Stimulated activated CD4-positive, alpha-beta T cell treated with anti-CD3 and anti-CD28 coated beads, Interleukin-1b, Interleukin-23, amount 100 ng/mL, for 24 hours (primary cell): ENCODE data around the gene GPRIN3.

ENCODE experiments used
- DNase-seq, 4 experiments: peaks; one replicate each; pipeline ENCODE4 v3.0.0-alpha.2; 2020; ENCODE audit warnings: low read depth in 4 of 4, low spot score in 1 of 4

GPRIN3 gene

GRCh38 chr4:89293299-89293698 is 14.3 kb downstream of the GPRIN3 start:
- DNase-seq = no peak

GRCh38 chr4:89290727-89291516 is 16.7 kb downstream of the GPRIN3 start:
- no peak for DNase-seq

- no peak for DNase-seq
Measured at GRCh38 chr4:89289312-89289711, 18.3 kb downstream of the GPRIN3 start.

GRCh38 chr4:89288430-89288829 is 19.2 kb downstream of the GPRIN3 start:
- no peak for DNase-seq

GRCh38 chr4:89287945-89288344 is 19.7 kb downstream of the GPRIN3 start:
- DNase-seq = no peak

GRCh38 chr4:89285745-89286144 is 21.9 kb downstream of the GPRIN3 start:
- no peak for DNase-seq

GRCh38 chr4:89284828-89285227 is 22.8 kb downstream of the GPRIN3 start:
- no peak for DNase-seq

GRCh38 chr4:89284020-89284424 is 23.6 kb downstream of the GPRIN3 start:
- no peak for DNase-seq

- DNase-seq = no peak
Measured at GRCh38 chr4:89283226-89284009, 24.2 kb downstream of the GPRIN3 start.

- DNase-seq = no peak
Measured at GRCh38 chr4:89279385-89279784, 28.2 kb downstream of the GPRIN3 start.

- DNase-seq = no peak
Measured at GRCh38 chr4:89277412-89277811, 30.2 kb downstream of the GPRIN3 start.

- no peak for DNase-seq
Measured at GRCh38 chr4:89276296-89276695, 31.3 kb downstream of the GPRIN3 start.

GRCh38 chr4:89275587-89275986 is 32.0 kb downstream of the GPRIN3 start:
- DNase-seq = no peak

- no peak for DNase-seq
Measured at GRCh38 chr4:89273741-89274141, 33.9 kb downstream of the GPRIN3 start.

- DNase-seq = no peak
Measured at GRCh38 chr4:89270792-89271191, 36.8 kb downstream of the GPRIN3 start.

GRCh38 chr4:89269121-89269666 is 38.4 kb downstream of the GPRIN3 start:
- DNase-seq = no peak

- no peak for DNase-seq
Measured at GRCh38 chr4:89268679-89269078, 38.9 kb downstream of the GPRIN3 start.

GRCh38 chr4:89267846-89268245 is 39.8 kb downstream of the GPRIN3 start:
- DNase-seq = no peak

GRCh38 chr4:89267392-89267791 is 40.2 kb downstream of the GPRIN3 start:
- no peak for DNase-seq

GRCh38 chr4:89266128-89266527 is 41.5 kb downstream of the GPRIN3 start:
- DNase-seq = no peak

GRCh38 chr4:89263265-89263664 is 44.3 kb downstream of the GPRIN3 start:
- DNase-seq = no peak
